HL-60 (cell line): ENCODE results near the gene LRRC4C.

Source experiments
- CTCF ChIP-seq: IDR thresholded peaks from one replicate; pipeline ENCODE4 v1.5.1; 2011; ENCODE audit warnings: low read length, control low read depth, inconsistent platforms; ENCODE audit not compliant: insufficient read depth
- TF ChIP-seq, protein P1 (sequence below): IDR thresholded peaks from 2 replicates; pipeline ENCODE4 v1.6.1; 2012; ENCODE audit warnings: low read depth; ENCODE audit not compliant: insufficient replicate concordance

GRCh38 chr11:40139536-40139935 lies 1319.9 kb downstream of the LRRC4C start:
- TF ChIP-seq CTCF, result no peak
- TF ChIP-seq, protein P1, sequence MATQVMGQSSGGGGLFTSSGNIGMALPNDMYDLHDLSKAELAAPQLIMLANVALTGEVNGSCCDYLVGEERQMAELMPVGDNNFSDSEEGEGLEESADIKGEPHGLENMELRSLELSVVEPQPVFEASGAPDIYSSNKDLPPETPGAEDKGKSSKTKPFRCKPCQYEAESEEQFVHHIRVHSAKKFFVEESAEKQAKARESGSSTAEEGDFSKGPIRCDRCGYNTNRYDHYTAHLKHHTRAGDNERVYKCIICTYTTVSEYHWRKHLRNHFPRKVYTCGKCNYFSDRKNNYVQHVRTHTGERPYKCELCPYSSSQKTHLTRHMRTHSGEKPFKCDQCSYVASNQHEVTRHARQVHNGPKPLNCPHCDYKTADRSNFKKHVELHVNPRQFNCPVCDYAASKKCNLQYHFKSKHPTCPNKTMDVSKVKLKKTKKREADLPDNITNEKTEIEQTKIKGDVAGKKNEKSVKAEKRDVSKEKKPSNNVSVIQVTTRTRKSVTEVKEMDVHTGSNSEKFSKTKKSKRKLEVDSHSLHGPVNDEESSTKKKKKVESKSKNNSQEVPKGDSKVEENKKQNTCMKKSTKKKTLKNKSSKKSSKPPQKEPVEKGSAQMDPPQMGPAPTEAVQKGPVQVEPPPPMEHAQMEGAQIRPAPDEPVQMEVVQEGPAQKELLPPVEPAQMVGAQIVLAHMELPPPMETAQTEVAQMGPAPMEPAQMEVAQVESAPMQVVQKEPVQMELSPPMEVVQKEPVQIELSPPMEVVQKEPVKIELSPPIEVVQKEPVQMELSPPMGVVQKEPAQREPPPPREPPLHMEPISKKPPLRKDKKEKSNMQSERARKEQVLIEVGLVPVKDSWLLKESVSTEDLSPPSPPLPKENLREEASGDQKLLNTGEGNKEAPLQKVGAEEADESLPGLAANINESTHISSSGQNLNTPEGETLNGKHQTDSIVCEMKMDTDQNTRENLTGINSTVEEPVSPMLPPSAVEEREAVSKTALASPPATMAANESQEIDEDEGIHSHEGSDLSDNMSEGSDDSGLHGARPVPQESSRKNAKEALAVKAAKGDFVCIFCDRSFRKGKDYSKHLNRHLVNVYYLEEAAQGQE, result no peak
